Measurements from ENCODE around the gene TSSK2.

Gene TSSK2

GRCh38 chr22:19125474-19126308 lies 5.4 kb upstream of the TSSK2 start:
- DNase-seq, result no peak

DNA sequence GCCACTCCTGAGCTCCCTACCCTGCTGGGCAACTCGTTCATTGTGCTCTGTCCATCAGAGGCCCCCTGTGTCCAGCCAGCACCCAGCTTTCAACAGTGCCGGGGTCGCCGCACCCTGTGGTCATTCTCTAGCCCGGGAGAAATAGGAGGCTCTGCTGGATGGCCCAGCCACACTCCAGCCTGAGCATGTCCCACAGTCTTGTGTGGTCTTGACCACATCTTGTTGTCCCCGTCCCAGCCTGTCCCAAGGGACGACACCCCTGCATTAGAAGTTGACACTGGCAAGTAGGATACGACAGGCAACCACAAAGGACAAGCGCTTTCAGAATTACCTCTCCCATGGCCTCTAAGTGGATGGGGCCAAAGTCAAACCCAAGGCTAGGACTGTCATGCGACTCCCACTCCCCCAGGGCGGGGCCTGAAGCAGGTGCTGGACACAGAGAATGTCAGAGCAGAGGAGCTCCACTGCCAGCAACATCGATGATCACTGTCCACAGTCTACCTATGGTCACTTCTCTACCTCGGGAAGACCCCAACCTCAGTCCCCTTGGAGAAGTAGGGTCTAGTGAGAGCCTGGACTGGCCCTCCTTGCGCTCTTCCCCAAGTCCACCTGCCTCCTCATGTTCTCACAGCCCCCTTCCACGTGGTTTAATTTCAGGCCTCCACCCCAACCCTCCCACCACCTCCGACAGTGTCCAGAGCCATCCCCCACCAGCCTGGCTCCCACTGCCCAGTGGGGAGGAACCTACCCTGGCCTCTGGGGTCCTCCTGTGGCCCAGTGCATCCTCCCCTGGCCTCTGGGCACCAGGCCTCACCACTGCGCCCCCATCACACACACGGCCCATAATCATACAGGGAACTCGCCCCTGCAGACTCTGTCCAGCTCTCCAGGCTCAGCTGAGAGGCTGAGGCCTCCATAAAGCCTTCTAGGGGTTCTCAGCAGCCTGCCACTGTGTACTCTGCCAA lies 4.5 kb upstream of the TSSK2 start:
- no peak for DNase-seq

- DNase-seq, result no peak
These were observed 3.6 kb upstream of the TSSK2 start for GRCh38 chr22:19127329-19128008.

GRCh38 chr22:19128009-19128401 lies 3.1 kb upstream of the TSSK2 start:
- no peak for DNase-seq

DNA sequence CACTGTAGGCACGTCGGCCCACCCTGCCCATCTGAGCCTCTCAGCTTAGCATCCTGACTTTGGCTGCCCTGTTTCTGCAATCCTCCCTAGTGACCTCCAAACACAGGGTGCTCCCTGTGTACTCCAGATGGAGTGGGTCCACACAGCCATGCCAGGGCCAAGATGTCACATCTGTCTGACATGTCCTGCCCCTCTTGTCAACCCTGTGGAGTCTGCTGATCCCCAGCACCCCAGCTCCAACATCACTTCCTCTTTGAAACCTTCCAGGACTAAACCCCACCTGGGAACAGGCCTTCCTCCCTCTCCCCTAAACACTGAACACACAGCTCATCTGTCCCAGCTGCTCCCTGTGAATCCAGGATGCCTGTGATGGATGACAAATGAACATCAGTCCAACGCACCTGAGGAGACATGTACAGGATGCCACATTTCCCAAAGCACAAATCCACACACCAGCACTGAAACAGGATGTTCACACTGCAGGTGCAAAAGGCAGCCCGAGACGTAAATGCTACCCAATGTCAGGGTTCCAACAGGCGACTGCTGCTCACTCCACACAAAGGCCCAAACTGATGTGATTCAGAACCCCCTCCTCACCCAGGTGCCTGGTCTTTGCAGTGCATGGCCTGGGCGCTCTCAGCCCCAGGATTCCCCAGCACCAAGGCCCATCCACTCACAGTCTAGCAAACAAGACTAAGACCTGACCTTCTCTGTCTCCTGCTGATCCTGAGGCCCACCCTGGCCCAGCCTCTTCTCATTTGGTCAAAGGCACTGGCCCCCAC lies 2.0 kb upstream of the TSSK2 start:
- DNase-seq, result no peak

DNA sequence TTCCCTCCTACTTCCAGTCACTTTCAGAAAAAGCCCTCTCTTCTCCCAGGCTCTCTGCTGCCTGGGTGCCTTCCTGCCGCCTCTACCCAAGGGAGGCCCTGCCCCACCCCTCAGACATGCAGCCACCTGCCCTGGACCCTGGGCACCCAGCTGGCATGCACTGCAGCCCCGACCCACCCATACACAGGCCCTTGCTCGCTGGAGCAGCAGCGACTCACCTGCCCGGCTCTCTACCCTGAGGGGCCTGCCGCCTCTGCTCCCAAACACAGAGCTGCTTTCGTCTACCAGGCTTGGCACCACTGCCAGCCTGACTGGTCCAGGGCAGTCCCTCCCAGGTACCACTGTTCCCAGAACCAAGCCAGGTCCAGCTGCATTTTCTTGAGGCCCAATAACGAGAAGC lies 1.2 kb upstream of the TSSK2 start:
- DNase-seq, result no peak

GRCh38 chr22:19131685-19132015 lies 542 bp downstream of the TSSK2 start:
- no peak for DNase-seq

GRCh38 chr22:19132153-19132552 lies 1.0 kb downstream of the TSSK2 start:
- no peak for DNase-seq

DNA sequence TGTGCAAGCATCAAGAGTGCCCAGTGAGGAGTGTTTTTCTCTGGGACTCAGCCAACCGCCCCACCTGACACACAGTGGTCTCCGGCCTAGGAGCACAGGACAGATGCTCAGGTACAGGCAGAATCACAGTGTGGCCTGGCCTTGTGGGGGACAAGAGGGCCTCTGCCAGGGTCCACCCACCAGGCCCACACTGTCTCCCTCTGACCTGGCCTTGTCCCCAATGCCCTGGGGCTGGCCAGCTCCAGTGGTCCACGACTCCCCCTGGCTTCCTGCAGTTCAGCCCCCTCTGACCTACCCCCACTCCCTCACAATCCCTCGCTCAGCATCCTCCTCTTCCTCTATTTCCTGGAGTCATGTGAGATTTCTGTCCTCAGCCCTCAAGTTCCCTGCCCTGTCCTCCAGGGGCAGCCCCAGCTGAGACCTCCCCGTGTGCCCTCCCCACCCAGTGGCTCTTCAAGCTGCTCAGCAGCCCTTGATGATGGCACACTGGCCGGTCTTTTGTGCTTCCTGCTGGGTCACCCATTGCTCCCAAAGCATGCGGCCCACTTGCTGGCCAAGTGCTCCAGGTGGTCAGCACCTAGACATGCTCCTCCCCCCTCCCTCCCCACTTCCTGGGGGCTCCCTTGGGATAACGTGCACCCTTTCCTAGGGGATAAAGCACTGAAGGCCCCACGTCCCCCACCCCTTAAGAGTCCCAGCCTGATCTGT lies 1.7 kb downstream of the TSSK2 start:
- no peak for DNase-seq

DNA sequence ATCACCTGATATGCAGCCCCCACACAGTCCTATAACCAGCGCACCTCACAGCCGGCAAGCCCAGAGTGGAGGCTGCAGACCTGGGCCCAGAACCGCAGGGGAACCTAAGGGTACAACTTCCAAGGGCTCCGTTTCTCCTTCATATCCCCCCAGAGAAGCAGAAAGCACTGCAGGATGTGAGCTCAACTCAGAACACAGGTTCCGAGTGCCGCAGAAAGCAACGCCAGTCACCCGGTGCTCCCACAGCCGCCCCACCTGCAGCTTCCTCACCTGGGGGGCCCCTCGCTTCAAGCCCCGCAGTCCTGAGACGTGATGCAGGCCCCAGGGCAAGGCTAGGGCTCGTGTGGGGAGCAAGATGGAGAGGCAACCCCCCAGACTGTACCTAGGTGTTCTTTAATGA lies 2.5 kb downstream of the TSSK2 start:
- no peak for DNase-seq

DNA sequence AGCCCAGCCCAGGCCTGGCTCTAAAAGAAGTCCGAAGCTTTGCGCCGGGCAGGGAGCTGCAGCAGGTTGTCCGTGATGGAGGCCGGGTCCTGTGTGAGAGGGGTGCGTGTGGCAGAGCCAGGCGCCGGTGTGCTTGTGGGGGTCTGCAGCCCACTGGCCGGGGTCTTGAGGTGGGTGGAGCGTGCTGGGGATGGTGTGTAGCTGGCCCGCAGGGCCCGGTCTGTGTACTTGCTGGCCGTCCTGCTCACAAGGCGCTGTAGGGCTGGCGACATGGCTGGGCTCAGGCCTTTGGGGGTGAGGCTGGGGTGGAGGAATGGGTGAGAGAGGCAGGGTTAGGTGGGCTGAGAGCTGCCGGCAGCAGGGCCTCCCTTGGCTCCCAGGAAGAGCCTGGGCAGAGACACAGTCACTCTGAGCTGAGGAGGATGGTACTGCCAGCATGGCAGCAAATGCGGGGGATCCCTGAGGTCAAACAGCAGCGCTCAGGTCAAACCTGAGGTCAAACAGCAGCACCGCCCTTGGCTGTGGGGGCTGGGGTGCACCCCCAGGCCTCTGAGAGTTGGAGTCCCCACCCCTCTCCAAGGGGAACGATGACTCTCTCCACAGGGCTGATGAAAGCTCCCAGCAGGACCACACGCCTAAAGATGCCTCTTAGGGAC lies 3.2 kb downstream of the TSSK2 start:
- no peak for DNase-seq

GRCh38 chr22:19134874-19135273 lies 3.8 kb downstream of the TSSK2 start:
- DNase-seq, result no peak

DNA sequence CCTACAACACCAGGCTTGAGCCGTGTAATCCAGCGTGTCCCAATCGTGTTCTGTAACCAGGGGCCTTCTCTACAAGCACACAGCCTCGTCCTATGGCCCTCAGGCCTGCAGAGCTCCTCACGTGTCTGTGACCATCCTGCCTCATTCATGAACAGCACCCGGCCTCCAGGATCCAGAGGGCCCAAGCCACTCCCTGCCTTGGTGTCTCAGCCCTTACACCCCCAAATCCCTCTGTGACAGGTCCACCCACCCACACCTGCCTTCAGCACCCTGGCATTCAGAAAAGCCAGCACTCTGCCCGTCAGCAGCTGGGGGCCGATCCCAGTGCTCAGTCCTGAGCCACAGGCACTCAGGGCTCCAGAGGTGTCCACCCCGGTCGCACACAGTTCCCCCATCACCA lies 5.8 kb downstream of the TSSK2 start:
- no peak for DNase-seq

DNA sequence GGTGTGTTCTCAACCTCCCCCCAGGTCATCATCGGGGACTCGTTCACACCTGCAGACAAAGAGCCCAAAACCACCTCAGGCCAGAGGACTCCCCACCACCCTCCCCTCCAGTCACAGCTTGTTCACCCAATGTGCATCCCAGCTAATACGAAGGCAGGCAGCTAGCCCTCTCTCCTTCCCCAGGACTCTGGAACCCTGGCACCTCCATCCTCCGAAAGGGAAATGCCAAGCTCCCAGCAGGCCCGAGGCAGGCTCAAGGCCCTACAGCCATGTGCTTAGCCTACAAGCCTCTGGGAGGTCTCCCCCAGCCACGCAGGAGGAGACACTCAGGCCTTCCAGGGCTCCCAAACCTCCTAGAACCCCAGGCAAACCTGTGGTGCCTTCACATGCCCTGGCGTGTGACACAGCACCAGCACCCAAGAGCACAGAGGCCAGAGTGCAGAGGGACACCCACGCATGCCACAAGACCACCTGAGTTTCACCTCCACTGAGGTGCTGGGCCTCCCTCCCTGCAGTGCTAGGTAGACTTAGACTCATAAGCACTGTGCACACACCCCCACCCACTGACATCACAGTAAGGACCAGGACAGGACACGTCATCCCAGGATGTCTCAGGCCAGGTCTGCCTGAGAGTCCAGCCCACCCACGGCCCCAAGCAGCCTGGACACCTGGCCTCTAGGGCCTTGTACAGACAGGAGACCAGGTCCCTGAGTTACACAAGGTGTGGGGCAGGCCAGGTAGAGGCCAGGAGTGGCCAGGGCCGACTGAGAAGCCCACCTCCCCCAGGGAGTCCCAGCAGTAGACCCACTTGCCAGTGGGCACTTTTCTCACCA lies 6.5 kb downstream of the TSSK2 start:
- no peak for DNase-seq

GRCh38 chr22:19138217-19139000 lies 7.3 kb downstream of the TSSK2 start:
- no peak for DNase-seq

GRCh38 chr22:19139001-19139356 lies 7.9 kb downstream of the TSSK2 start:
- no peak for DNase-seq

- DNase-seq, result no peak
These were observed 8.9 kb downstream of the TSSK2 start for GRCh38 chr22:19139974-19140373.

DNA sequence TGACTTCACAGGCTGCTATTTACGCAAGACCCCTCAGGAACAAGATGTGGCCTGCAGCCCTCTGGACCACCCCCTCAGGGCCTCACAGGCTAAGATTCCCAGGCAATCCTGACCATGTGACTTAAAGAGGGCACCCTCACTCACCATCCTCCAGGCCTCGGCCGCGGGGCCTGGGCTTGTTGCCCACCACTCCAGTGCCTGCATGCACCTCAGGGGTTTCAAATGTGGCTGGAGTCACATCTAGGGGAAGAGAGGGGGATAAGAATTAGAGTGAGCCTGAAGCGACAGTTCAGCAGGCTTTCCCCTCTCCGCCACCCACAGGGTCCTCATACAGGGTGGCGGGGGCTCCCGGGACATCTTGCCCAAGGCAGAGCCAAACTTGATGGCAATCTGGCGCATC lies 11.3 kb downstream of the TSSK2 start:
- DNase-seq, result no peak

DNA sequence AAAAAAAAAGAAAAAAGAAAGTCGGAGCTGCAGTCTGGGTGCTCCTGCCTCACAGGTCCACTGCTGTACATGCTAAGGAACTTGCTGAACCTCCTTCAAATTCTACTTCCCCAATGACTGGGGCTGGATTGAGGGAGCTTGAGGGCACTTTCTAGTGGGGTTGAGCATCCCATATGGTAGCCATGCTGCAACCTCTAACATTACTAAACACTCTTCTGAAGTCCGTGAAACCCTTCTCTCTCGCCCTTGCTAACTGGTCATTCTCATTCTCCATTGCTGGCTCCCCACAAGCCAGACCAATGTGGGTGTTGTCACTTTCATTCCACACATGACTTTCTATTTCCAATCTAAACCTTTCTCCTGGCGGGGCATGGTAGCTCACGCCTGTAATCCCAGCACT lies 12.1 kb downstream of the TSSK2 start:
- no peak for DNase-seq

- no peak for DNase-seq
These were observed 12.9 kb downstream of the TSSK2 start for GRCh38 chr22:19143967-19144400.
